KOPT-K1 (cell line): ENCODE measurements around the gene KPNA4.
"Not testable (repeated sequence)": the region's sequence is repeated elsewhere in the genome, so short reads cannot be mapped to it uniquely, and the experiment has no call there.

Experiments
- H3K27ac ChIP-seq: fragments of 200-600 bp; sonication (generic); 2 replicates; pipeline ENCODE4 v1.5.1; 2016; ENCODE audit warnings: antibody characterized with exemption, mild to moderate bottlenecking, low read depth, low read length; ENCODE audit not compliant: poor library complexity, severe bottlenecking
- H3K36me3 ChIP-seq: fragments of 200-600 bp; sonication (generic); 2 replicates; pipeline ENCODE4 v1.5.1; 2017; ENCODE audit warnings: antibody characterized with exemption, mild to moderate bottlenecking, low read length, moderate library complexity; ENCODE audit not compliant: insufficient read depth
- H3K9me3 ChIP-seq: fragments of 200-600 bp; sonication (generic); 2 replicates; pipeline ENCODE4 v1.5.1; 2017; ENCODE audit warnings: antibody characterized with exemption, low read length, mild to moderate bottlenecking; ENCODE audit not compliant: insufficient read depth, poor library complexity, severe bottlenecking

Gene KPNA4

GRCh38 chr3:160460033-160460432, 105.3 kb downstream of the KPNA4 start:
- no peaks in the 10 kb centered on the region for H3K9me3 ChIP-seq
- no peak overlapping the region for H3K27ac ChIP-seq
- no peaks in the 10 kb centered on the region for H3K36me3 ChIP-seq

DNA sequence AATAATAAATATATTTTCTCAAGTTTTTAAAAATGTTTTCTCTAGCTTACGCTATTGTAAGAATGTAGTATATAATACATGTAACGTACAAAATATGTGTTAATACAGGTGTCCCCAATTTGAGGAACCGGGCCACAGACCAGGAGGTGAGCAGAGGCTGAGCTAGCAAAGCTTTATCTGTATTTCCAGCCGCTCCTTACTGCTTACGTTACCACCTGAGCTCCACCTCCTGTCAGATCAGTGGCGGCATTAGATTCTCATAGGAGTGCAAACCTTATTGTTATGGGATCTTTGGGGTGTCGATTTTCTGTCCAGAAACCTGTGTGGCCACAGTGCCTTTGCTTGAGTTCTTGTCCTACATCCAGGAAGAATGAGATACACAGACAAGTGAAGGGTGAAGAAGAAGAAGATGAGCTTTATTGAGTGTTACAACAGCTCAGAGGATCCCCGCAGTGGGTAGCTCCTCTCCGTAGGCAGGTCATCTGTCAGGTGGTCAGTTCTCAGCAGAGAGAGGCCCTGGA, 105.9 kb downstream of the KPNA4 start:
- no peaks in the 10 kb centered on the region for H3K36me3 ChIP-seq
- H3K9me3 ChIP-seq = no peaks in the 10 kb centered on the region
- no peak overlapping the region for H3K27ac ChIP-seq

DNA sequence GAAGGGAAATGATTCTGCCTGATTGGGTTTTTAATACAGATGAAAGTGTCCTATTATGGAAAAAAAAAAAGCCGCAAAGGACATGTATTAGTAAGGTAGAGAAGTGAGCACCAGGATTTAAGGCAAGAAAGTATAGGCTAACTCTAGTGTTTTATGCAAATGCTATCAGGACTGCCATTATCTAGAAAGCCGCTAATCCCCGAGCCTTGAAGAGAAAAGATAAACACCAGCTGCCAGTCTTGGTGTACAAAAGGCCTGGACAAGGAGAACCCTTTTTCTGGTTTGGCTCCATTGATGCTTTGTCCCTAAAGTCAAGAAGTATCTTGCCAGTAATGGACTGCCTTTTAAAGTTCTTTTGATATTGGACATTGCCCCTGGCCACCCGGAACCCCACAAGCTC, 107.2 kb downstream of the KPNA4 start:
- H3K9me3 ChIP-seq = no peaks in the 10 kb centered on the region
- H3K27ac ChIP-seq = no peak overlapping the region
- H3K36me3 ChIP-seq = no peaks in the 10 kb centered on the region

DNA sequence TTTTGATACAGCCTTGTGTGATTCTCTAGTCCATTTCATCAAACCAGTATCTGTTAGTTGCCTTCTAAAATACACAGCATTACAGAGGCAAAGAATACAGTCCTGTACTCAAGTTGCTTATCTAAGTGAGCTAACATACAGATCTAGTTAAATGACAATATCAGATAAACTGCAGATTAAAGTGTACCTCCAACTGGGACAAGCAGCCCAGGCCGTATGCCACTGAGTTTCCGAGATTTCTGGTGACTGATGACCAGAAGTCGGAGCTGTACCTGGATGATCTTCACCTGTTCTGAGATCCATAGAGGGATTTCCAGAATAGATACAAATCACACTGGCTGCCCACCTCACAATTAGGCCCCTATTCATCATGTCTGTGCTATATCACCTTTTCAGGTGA, 109.5 kb downstream of the KPNA4 start:
- no peaks in the 10 kb centered on the region for H3K36me3 ChIP-seq
- no peaks in the 10 kb centered on the region for H3K9me3 ChIP-seq
- no peak overlapping the region for H3K27ac ChIP-seq

GRCh38 chr3:160454995-160455394, 110.4 kb downstream of the KPNA4 start:
- no peaks in the 10 kb centered on the region for H3K9me3 ChIP-seq
- no peaks in the 10 kb centered on the region for H3K36me3 ChIP-seq
- no peak overlapping the region for H3K27ac ChIP-seq

- not testable (repeated sequence) for H3K9me3 ChIP-seq, H3K27ac ChIP-seq, H3K36me3 ChIP-seq
These were observed 113.1 kb downstream of the KPNA4 start for GRCh38 chr3:160452251-160452650.

- no peak overlapping the region for H3K27ac ChIP-seq
- H3K9me3 ChIP-seq = no peaks in the 10 kb centered on the region
- no peaks in the 10 kb centered on the region; the same call in 1 of the 2 replicates for H3K36me3 ChIP-seq
These were observed 113.8 kb downstream of the KPNA4 start for GRCh38 chr3:160451602-160452001.

GRCh38 chr3:160450846-160451245, 114.5 kb downstream of the KPNA4 start:
- Histone ChIP-seq H3K36me3 (peaks cover 3% of the 10 kb centered on the region; the same call in 1 of the 2 replicates), H3K27ac (no peak overlapping the region), H3K9me3 (no peaks in the 10 kb centered on the region)

DNA sequence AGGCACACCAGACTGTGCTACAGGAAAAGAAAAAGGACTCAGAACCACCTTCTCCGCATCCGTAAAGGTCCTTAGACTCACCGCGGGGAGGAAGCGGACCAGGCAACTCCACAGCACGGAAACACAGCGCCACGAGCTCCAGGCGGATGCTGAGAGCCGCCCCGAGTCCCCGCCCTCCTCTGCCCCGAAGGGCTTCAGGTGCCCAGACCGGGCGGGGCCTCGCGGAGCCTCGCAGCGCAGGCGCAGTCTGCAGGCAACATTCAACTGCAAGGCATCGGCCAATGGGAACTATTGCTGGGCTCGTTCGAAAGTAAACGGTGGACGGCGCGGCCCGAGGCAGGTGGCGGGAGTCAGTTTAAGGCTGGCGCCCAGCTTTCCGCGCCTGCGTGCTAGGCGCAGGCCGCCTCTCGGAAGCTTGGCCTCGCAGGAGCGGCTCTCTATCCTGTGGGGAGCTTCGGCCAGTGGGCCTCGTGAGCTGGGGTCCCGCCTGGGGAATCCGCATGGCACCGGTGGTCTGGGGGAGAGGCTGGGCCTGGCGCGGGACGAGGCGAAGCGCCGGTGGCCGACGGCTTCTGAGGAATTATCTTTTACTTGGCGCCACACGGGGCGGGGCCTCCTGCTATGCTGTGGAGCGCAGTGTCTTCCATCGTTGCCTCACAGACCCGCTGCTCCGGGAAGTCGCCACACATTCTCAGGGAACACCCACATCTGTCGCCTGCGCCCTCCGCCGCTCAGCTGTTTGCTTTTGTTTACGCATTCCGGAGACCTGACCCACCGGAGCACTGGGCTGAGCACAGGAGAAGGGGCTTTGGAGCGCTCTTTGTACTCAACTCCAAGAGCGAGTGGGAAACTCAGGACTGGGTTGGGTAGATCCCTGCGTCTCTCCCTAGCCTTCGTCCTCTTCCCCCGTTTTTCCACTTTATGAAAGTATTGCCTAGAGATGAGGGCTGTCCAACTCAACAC, 115.5 kb downstream of the KPNA4 start, which contains the start of gene TRIM59:
TSS of gene TRIM59 (minus strand) at position 151 of the 963 bp plus-strand sequence. CDS start 10,603 bp downstream, outside the sequence.
- Histone ChIP-seq H3K36me3 (peaks cover 8% of the 10 kb centered on the region; the same call in 1 of the 2 replicates), H3K9me3 (no peaks in the 10 kb centered on the region), H3K27ac (peak within 1 kb of the TSS; percentile 83)

GRCh38 chr3:160448845-160449635, 116.3 kb downstream of the KPNA4 start:
- H3K27ac ChIP-seq = peak overlapping the region; percentile 83
- H3K9me3 ChIP-seq = no peaks in the 10 kb centered on the region
- peaks cover 14% of the 10 kb centered on the region; the same call in 1 of the 2 replicates for H3K36me3 ChIP-seq

- Histone ChIP-seq H3K36me3 (peaks cover 26% of the 10 kb centered on the region; the same call in 1 of the 2 replicates), H3K9me3 (no peaks in the 10 kb centered on the region), H3K27ac (no peak overlapping the region)
These were observed 117.8 kb downstream of the KPNA4 start for GRCh38 chr3:160447544-160447943.

GRCh38 chr3:160446522-160447056, 118.8 kb downstream of the KPNA4 start:
- no peak overlapping the region for H3K27ac ChIP-seq
- peaks cover 30% of the 10 kb centered on the region; the same call in 1 of the 2 replicates for H3K36me3 ChIP-seq
- no peaks in the 10 kb centered on the region for H3K9me3 ChIP-seq

DNA sequence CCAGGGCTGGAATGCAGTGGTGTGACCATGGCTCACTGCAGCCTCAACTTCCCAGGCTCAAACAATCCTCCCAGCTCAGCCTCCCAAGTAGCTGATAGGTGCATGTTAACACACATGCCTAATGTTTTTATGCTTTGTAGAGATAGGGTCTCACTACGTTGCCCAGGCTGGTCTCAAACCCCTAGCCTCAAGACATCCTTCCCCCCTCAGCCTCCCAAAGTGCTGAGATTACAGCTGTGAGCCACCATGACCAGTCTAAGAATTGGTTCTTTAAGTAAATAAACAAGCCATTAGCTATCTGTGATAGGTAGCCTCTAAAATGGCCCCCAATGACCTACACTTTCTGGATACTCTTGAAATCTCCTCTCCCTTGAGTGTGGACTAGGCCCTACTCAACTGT, 119.5 kb downstream of the KPNA4 start:
- peaks cover 31% of the 10 kb centered on the region; the same call in 1 of the 2 replicates for H3K36me3 ChIP-seq
- H3K9me3 ChIP-seq = no peaks in the 10 kb centered on the region
- H3K27ac ChIP-seq = no peak overlapping the region
